ENCODE results near the gene LTBP4.

LTBP4 gene

GRCh38 chr19:40667602-40668001 is 66.4 kb downstream of the LTBP4 start:
- Histone ChIP-seq H3K9me3 (ENCODE audit: control insufficient read depth, insufficient read depth, low read depth, low read length) (no peaks in the 10 kb centered on the region; the same call in 1 of the 2 replicates), H3K27ac (ENCODE audit: extremely low read depth, low read depth, low read length) (no peak overlapping the region), H3K36me3 (ENCODE audit: control insufficient read depth in 2 of 2, insufficient read depth in 1 of 2, low read length in 2 of 2) (peaks cover 20 to 52% of the 10 kb centered on the region in 2 experiments), H3K4me1 (ENCODE audit: control insufficient read depth, insufficient read depth, low read length) (peaks cover 13% of the 10 kb centered on the region), H3K4me3 (ENCODE audit: low read depth, low read length) (no peak overlapping the region)
- CTCF ChIA-PET, result interaction anchor here (1.2 to 1.6 kb wide), 2 partner anchors 139 to 477 kb away, joined by 5 read pairs; no protein-coding TSS in a partner anchor
- TF ChIP-seq HIC1 (tag by site-specific recombination; IDR thresholded peaks at IDR 0.05) (peak; percentile 96), EGR2 (tag by site-specific recombination; IDR thresholded peaks at IDR 0.05; ENCODE audit: low read depth) (peak; percentile 35; the same call in 1 of the 2 replicates), GLIS2 (tag by site-specific recombination; IDR thresholded peaks at IDR 0.05) (peak; percentile 17), ZBTB8A (tag by site-specific recombination; IDR thresholded peaks at IDR 0.05) (no peak), ZNF560 (tag by site-specific recombination; IDR thresholded peaks at IDR 0.05; ENCODE audit: borderline replicate concordance) (no peak)
- POLR2A ChIA-PET, result no interaction called here

GRCh38 chr19:40668991-40669614 is 67.9 kb downstream of the LTBP4 start:
- H3K9me3 ChIP-seq (ENCODE audit: control insufficient read depth, insufficient read depth, low read depth, low read length), result no peaks in the 10 kb centered on the region; the same call in 1 of the 2 replicates
- no peak overlapping the region for H3K4me3 ChIP-seq (ENCODE audit: low read depth, low read length)
- H3K36me3 ChIP-seq (ENCODE audit: control insufficient read depth in 2 of 2, insufficient read depth in 1 of 2, low read length in 2 of 2), result peaks cover 32 to 67% of the 10 kb centered on the region in 2 experiments
- TF ChIP-seq ZNF394 (tag by site-specific recombination; IDR thresholded peaks at IDR 0.05; ENCODE audit: borderline replicate concordance), result 0 out of 2 replicates have a peak, but pooled peaks have one; percentile 35
- TF ChIP-seq ZBTB6 (tag by site-specific recombination; IDR thresholded peaks at IDR 0.05), result peak; percentile 11; the same call in 1 of the 2 replicates
- no peak for TF ChIP-seq ZNF501 (tag by site-specific recombination; IDR thresholded peaks at IDR 0.05)
- peaks cover 5% of the 10 kb centered on the region for H3K4me1 ChIP-seq (ENCODE audit: control insufficient read depth, insufficient read depth, low read length)
- POLR2A ChIA-PET, result no interaction called here
- no peak overlapping the region for H3K27ac ChIP-seq (ENCODE audit: extremely low read depth, low read depth, low read length)
- CTCF ChIA-PET, result interaction anchor here (1.2 kb wide), 1 partner anchor 138 kb away, joined by 5 read pairs; no protein-coding TSS in a partner anchor

- Histone ChIP-seq H3K9me3 (ENCODE audit: control insufficient read depth, insufficient read depth, low read depth, low read length) (no peaks in the 10 kb centered on the region; the same call in 1 of the 2 replicates), H3K27ac (ENCODE audit: extremely low read depth, low read depth, low read length) (no peak overlapping the region), H3K4me1 (ENCODE audit: control insufficient read depth, insufficient read depth, low read length) (peaks cover 6% of the 10 kb centered on the region; the same call in 1 of the 2 replicates), H3K36me3 (ENCODE audit: control insufficient read depth in 2 of 2, insufficient read depth in 1 of 2, low read length in 2 of 2) (peaks cover 51 to 81% of the 10 kb centered on the region in 2 experiments), H3K4me3 (ENCODE audit: low read depth, low read length) (no peak overlapping the region)
- POLR2A ChIA-PET, result no interaction called here
- CTCF ChIA-PET, result interaction anchor here (0.6 to 1.7 kb wide), 5 partner anchors 8 to 218 kb away, joined by 3 to 10 read pairs (median 3); no protein-coding TSS in a partner anchor
- TF ChIP-seq ZNF221 (tag by site-specific recombination; IDR thresholded peaks at IDR 0.05; ENCODE audit: borderline replicate concordance), result no peak
- no peak for TF ChIP-seq ZNF707 (tag by site-specific recombination; IDR thresholded peaks at IDR 0.05)
- no peak for TF ChIP-seq ZNF121 (tag by site-specific recombination; IDR thresholded peaks at IDR 0.05)
- TF ChIP-seq ZNF521 (tag by site-specific recombination; IDR thresholded peaks at IDR 0.05), result no peak
- no peak for TF ChIP-seq ELK4 (IDR thresholded peaks at IDR 0.05; ENCODE audit: borderline replicate concordance, low read depth, low read length)
- 0 out of 2 replicates have a peak, but pooled peaks have one; percentile 28 for TF ChIP-seq EGR2 (tag by site-specific recombination; IDR thresholded peaks at IDR 0.05; ENCODE audit: low read depth)
- TF ChIP-seq ZNF600 (tag by site-specific recombination; IDR thresholded peaks at IDR 0.05), result no peak
- TF ChIP-seq REPIN1 (tag by site-specific recombination; IDR thresholded peaks at IDR 0.05; ENCODE audit: low read depth), result no peak
- TF ChIP-seq ZNF280D (tag by site-specific recombination; IDR thresholded peaks at IDR 0.05), result no peak
- TF ChIP-seq PRDM6 (tag by site-specific recombination; IDR thresholded peaks at IDR 0.05), result no peak
- 0 out of 2 replicates have a peak, but pooled peaks have one; percentile 11 for TF ChIP-seq HIC1 (tag by site-specific recombination; IDR thresholded peaks at IDR 0.05)
Measured at GRCh38 chr19:40671404-40671803, 70.2 kb downstream of the LTBP4 start.
